Neuronal stem cell (in vitro differentiated cells): ENCODE results near the gene TEX28.

Experiments used
- DNase-seq: peaks from one replicate; pipeline ENCODE4 v3.0.0-alpha.2; 2013; ENCODE audit warnings: low spot score
- H2AFZ ChIP-seq: one replicate; pipeline ENCODE4 v1.6.1; 2013; ENCODE audit warnings: mild to moderate bottlenecking, low read length, inconsistent platforms
- H2AK5ac ChIP-seq: 2 replicates; pipeline ENCODE4 v1.6.1; 2013; ENCODE audit warnings: low read depth, mild to moderate bottlenecking, inconsistent platforms, low read length, moderate library complexity, mixed read lengths
- H2BK120ac ChIP-seq: 2 replicates; pipeline ENCODE4 v1.6.1; 2013; ENCODE audit warnings: low read depth, mild to moderate bottlenecking, inconsistent platforms, low read length, moderate library complexity, mixed read lengths
- H2BK12ac ChIP-seq: one replicate; pipeline ENCODE4 v1.6.1; 2013; ENCODE audit warnings: low read length, inconsistent platforms
- H2BK15ac ChIP-seq: 2 replicates; pipeline ENCODE4 v1.6.1; 2013; ENCODE audit warnings: mild to moderate bottlenecking, low read length, inconsistent platforms, mixed read lengths
- H2BK5ac ChIP-seq: one replicate; pipeline ENCODE4 v1.6.1; 2013; ENCODE audit warnings: inconsistent platforms, mild to moderate bottlenecking, low read length, moderate library complexity
- H3K14ac ChIP-seq: one replicate; pipeline ENCODE4 v1.6.1; 2013; ENCODE audit warnings: low read length, inconsistent platforms
- H3K18ac ChIP-seq: 2 replicates; pipeline ENCODE4 v1.6.1; 2013; ENCODE audit warnings: low read length, inconsistent platforms
- H3K23ac ChIP-seq: 2 replicates; pipeline ENCODE4 v1.6.1; 2013; ENCODE audit warnings: low read depth, mild to moderate bottlenecking, mixed read lengths, low read length, inconsistent platforms; ENCODE audit not compliant: poor library complexity
- H3K27ac ChIP-seq: replicated peaks from 3 replicates; pipeline ENCODE4 v1.5.1; 2013; ENCODE audit warnings: low read length, inconsistent platforms
- H3K27me3 ChIP-seq, 3 experiments: 2 replicates each; pipeline ENCODE4 v1.6.1; 2013; ENCODE audit warnings: low read length in 3 of 3, mild to moderate bottlenecking in 2 of 3, inconsistent platforms in 1 of 3, low read depth in 1 of 3, mixed read lengths in 1 of 3, moderate library complexity in 1 of 3; ENCODE audit not compliant: control insufficient read depth in 3 of 3, insufficient read depth in 3 of 3
- H3K36me3 ChIP-seq, 2 donors: replicated peaks in 1 of 2; 2 replicates each; pipeline ENCODE4 v1.6.1; 2013; ENCODE audit warnings: low read length in 2 of 2; ENCODE audit not compliant: control insufficient read depth in 2 of 2, insufficient read depth in 2 of 2
- H3K4ac ChIP-seq: 2 replicates; pipeline ENCODE4 v1.6.1; 2013; ENCODE audit warnings: inconsistent platforms, mild to moderate bottlenecking, low read length, moderate library complexity
- H3K4me1 ChIP-seq, 2 donors: 1 replicate in 1 of 2; 2 replicates in 1 of 2; pipeline ENCODE4 v1.6.1; 2013; ENCODE audit warnings: low read length in 2 of 2, low read depth in 1 of 2; ENCODE audit not compliant: control insufficient read depth in 2 of 2, insufficient read depth in 1 of 2
- H3K4me2 ChIP-seq: one replicate; pipeline ENCODE4 v1.6.1; 2013; ENCODE audit warnings: mild to moderate bottlenecking, low read length, inconsistent platforms; ENCODE audit not compliant: insufficient read depth, poor library complexity, severe bottlenecking
- H3K4me3 ChIP-seq, 2 donors: 2 replicates each; pipeline ENCODE4 v1.5.1; 2013; ENCODE audit warnings: low read length in 2 of 2, mild to moderate bottlenecking in 2 of 2, inconsistent platforms in 1 of 2, moderate library complexity in 1 of 2
- H3K79me1 ChIP-seq: one replicate; pipeline ENCODE4 v1.6.1; 2013; ENCODE audit warnings: low read depth, mild to moderate bottlenecking, inconsistent platforms, low read length, moderate library complexity
- H3K9ac ChIP-seq: one replicate; pipeline ENCODE4 v1.6.1; 2013; ENCODE audit warnings: mild to moderate bottlenecking, low read depth, low read length, inconsistent platforms; ENCODE audit not compliant: poor library complexity
- H3K9me3 ChIP-seq, 2 donors: replicated peaks in 1 of 2; 2 replicates each; pipeline versions ENCODE3 to v1.6.1; 2013; ENCODE audit warnings: low read length in 2 of 2, mild to moderate bottlenecking in 2 of 2, inconsistent platforms in 1 of 2, low read depth in 1 of 2, mixed read lengths in 1 of 2, moderate library complexity in 1 of 2; ENCODE audit not compliant: control insufficient read depth in 2 of 2, insufficient read depth in 1 of 2
- H4K8ac ChIP-seq: one replicate; pipeline ENCODE4 v1.6.1; 2013; ENCODE audit warnings: low read depth, mild to moderate bottlenecking, inconsistent platforms, low read length, moderate library complexity
- H4K91ac ChIP-seq: one replicate; pipeline ENCODE4 v1.6.1; 2013; ENCODE audit warnings: low read length, low read depth, mild to moderate bottlenecking, inconsistent platforms; ENCODE audit not compliant: poor library complexity
- WGBS, 2 donors: extraction: QIAGEN DNeasy Blood & Tissue Kit; methylation state at CpG; one replicate each; pipeline ENCODE4 v1.1.7; 2013; ENCODE audit warnings: missing lambda C conversion rate in 2 of 2, mixed read lengths in 1 of 2; ENCODE audit not compliant: insufficient read length in 2 of 2, insufficient replicate concordance in 1 of 2; ENCODE audit errors: extremely low coverage in 2 of 2; 5-methylcytosine and 5-hydroxymethylcytosine counted together

Gene TEX28

DNA sequence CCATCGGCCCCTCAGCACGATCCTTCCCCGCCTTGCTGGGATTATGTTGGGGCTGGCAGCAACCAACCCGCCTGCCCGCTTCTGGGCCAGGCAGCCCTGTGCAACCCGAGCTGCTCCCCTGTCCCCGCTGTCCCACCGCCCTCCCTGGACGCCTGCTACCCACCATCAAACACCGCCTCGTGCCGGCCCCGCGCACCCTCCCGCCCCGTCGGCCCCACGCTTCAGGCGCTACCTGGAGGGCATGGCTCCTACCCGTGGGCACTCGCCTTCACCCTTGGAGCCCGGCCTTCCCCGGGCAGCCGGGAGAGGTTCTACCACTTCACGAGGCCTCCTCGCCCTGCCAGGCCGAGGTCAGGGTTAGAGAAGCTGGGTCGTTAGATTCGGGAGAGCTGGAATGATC lies 37.6 kb upstream of the TEX28 start:
- H3K4me2 ChIP-seq, result no peak overlapping the region
- no peak overlapping the region for H2BK120ac ChIP-seq
- no peak overlapping the region for H3K4ac ChIP-seq
- WGBS, 2 donors, result no CpG with 5 or more reads among the region's 29 CpGs
- H2BK15ac ChIP-seq, result no peak overlapping the region
- H3K14ac ChIP-seq, result no peak overlapping the region
- no peak overlapping the region for H3K9ac ChIP-seq
- H4K8ac ChIP-seq, result no peak overlapping the region
- H4K91ac ChIP-seq, result no peak overlapping the region
- no peaks in the 10 kb centered on the region for H3K79me1 ChIP-seq
- no peak overlapping the region for H2AFZ ChIP-seq
- peaks cover 4 to 7% of the 10 kb centered on the region in 2 donors for H3K4me1 ChIP-seq
- no peak overlapping the region for H2AK5ac ChIP-seq
- H3K27ac ChIP-seq, result no peak overlapping the region
- no peak overlapping the region for H2BK12ac ChIP-seq
- H3K23ac ChIP-seq, result no peak overlapping the region
- H3K27me3 ChIP-seq, result peaks cover 0 to 64% (median 0%) of the 10 kb centered on the region in 3 experiments
- no peaks in the 10 kb centered on the region for H3K36me3 ChIP-seq
- no peak overlapping the region for H3K18ac ChIP-seq
- no peak overlapping the region for H2BK5ac ChIP-seq
- H3K4me3 ChIP-seq, result no peak overlapping the region
- H3K9me3 ChIP-seq, result no peaks in the 10 kb centered on the region
- DNase-seq, result no peak

DNA sequence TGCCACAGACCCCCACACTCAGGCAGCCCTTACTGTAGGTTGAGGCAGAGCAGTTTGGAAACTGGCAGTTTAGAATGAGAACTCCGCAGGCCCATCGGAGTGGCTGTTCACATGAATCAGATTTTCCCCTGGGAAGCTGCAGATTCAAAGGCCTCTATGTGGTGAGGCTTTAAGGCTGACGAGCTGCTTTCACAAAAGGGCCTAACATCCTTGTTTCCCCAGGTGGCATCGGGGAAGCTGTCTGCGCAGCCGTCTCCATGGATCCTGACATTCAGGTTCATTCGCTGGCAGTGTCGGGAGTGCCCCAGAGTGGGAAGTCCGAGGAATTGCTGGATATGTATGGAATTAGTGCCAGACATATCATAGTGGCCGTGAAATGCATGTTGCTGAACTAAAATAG lies 34.4 kb upstream of the TEX28 start:
- H3K4ac ChIP-seq, result no peak overlapping the region
- no peak overlapping the region for H2BK15ac ChIP-seq
- no peak overlapping the region for H2AFZ ChIP-seq
- WGBS, 2 donors, result no CpG with 5 or more reads among the region's 10 CpGs
- no peaks in the 10 kb centered on the region for H3K36me3 ChIP-seq
- no peak overlapping the region for H3K4me3 ChIP-seq
- no peak overlapping the region for H3K27ac ChIP-seq
- H3K23ac ChIP-seq, result no peak overlapping the region
- no peak overlapping the region for H2BK5ac ChIP-seq
- no peak overlapping the region for H3K4me2 ChIP-seq
- H3K27me3 ChIP-seq, result peaks cover 0 to 83% (median 0%) of the 10 kb centered on the region in 3 experiments
- no peaks in the 10 kb centered on the region for H3K9me3 ChIP-seq
- H2BK120ac ChIP-seq, result no peak overlapping the region
- H3K79me1 ChIP-seq, result no peaks in the 10 kb centered on the region
- no peak overlapping the region for H2AK5ac ChIP-seq
- no peak overlapping the region for H3K14ac ChIP-seq
- no peak overlapping the region for H4K8ac ChIP-seq
- DNase-seq, result no peak
- peak overlapping the region; percentile 12 for H4K91ac ChIP-seq
- H3K4me1 ChIP-seq, result peaks cover 4 to 7% of the 10 kb centered on the region in 2 donors
- no peak overlapping the region for H2BK12ac ChIP-seq
- H3K9ac ChIP-seq, result no peak overlapping the region
- no peak overlapping the region for H3K18ac ChIP-seq

DNA sequence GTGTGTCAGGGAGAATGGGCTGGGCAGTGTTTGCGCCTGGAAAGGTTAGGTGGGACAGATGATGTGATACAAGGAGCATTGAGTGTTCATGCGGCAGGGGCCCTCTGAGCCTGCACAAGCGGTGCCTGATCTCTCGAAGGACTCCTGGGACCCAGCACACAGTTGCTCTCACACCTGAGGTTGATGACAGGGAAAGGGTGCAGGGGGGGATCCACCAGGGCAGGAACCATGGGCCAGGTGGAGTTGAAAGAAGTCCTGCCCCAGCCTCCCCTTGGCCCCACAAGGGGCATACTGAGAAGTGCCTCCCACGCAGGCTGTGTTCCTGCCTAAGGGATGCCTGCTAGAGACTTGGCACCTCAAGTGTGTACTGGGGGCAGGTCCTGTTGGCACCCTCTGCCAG lies 33.7 kb upstream of the TEX28 start:
- Histone ChIP-seq H3K23ac (no peak overlapping the region), H2AFZ (no peak overlapping the region), H2BK5ac (no peak overlapping the region), H2BK120ac (no peak overlapping the region), H2BK15ac (no peak overlapping the region), H2AK5ac (no peak overlapping the region), H3K4me2 (no peak overlapping the region), H3K9ac (no peak overlapping the region), H3K27ac (no peak overlapping the region), H3K27me3 (peaks cover 0 to 80% (median 0%) of the 10 kb centered on the region in 3 experiments), H3K9me3 (no peaks in the 10 kb centered on the region), H2BK12ac (peak overlapping the region; percentile 90), H4K8ac (no peak overlapping the region), H4K91ac (no peak overlapping the region), H3K18ac (peak overlapping the region; percentile 38), H3K79me1 (no peaks in the 10 kb centered on the region), H3K4ac (no peak overlapping the region), H3K14ac (no peak overlapping the region), H3K4me3 (peak overlapping the region in 1 of 2 donors; percentile 41), H3K4me1 (peaks cover 4 to 7% of the 10 kb centered on the region in 2 donors), H3K36me3 (no peaks in the 10 kb centered on the region)
- WGBS, 2 donors, result no CpG with 5 or more reads among the region's 5 CpGs
- DNase-seq, result no peak

DNA sequence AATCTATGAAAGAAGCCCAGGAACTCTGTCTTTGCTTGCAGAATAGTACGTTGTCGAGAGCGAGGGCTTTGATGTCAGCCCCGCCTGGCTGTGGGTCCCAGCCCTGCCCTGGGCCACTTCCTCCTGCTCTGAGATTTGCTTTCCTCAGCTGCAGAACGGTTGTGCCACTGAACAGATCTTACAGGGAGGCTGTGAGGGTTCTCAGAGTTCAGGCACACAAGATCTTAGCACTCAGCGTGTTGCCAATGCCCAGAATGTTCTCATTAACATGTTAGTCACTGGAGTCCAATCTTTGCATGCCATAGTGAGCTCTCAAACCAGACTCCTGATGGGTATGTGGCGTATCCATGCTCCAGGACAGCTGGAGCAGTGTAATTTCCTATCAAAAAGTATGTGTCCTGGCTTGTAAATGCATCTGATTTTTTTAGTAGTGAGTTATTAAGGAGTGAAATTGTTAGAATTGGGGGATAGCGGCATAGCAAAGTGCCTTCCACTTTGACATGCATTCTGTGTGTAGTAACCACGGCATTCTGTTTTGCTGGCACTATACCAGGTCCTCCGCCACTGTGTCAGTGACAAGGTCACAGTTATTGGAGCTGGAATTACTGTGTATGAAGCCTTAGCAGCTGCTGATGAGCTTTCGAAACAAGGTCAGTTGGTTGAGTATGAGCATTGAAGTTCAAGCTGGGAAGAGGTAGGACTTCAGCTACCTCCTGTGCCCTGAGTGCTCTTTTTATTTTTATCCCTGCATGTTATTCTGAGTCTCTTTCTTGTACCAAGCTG lies 32.3 kb upstream of the TEX28 start:
- no peaks in the 10 kb centered on the region for H3K79me1 ChIP-seq
- H3K27me3 ChIP-seq, result peaks cover 0 to 83% (median 0%) of the 10 kb centered on the region in 3 experiments
- no peak overlapping the region for H2AFZ ChIP-seq
- no peak overlapping the region for H2BK15ac ChIP-seq
- no peak overlapping the region for H4K91ac ChIP-seq
- no CpG with 5 or more reads among the region's 11 CpGs for WGBS, 2 donors
- H3K23ac ChIP-seq, result no peak overlapping the region
- H3K4me2 ChIP-seq, result no peak overlapping the region
- no peak overlapping the region for H3K4ac ChIP-seq
- no peak overlapping the region for H4K8ac ChIP-seq
- H3K18ac ChIP-seq, result no peak overlapping the region
- H3K4me1 ChIP-seq, result peaks cover 4 to 7% of the 10 kb centered on the region in 2 donors
- H2BK12ac ChIP-seq, result no peak overlapping the region
- no peak overlapping the region for H2BK5ac ChIP-seq
- no peak overlapping the region for H3K9ac ChIP-seq
- no peaks in the 10 kb centered on the region for H3K9me3 ChIP-seq
- no peak overlapping the region for H3K14ac ChIP-seq
- no peak overlapping the region for H3K27ac ChIP-seq
- no peak overlapping the region for H3K4me3 ChIP-seq
- H3K36me3 ChIP-seq, result no peaks in the 10 kb centered on the region
- DNase-seq, result no peak
- no peak overlapping the region for H2BK120ac ChIP-seq
- H2AK5ac ChIP-seq, result no peak overlapping the region
